OCI-LY7 (cell line): ENCODE measurements around the gene GLDN. TPM values are rescaled to one million over a fixed set of nuclear protein-coding genes. Genes with fewer than 3 reads are reported as not detected.

ENCODE experiments used
- BruUV-seq: library from RNA; stranded (reverse); fragments of 400-500 nt; replicated peaks from 2 replicates; lab custom pipeline; 2021; lab: Mats Ljungman, UMichigan
- CTCF ChIA-PET: fragments of 300-600 bp; sonication (Branson Sonifier 250); formaldehyde crosslinking; loops from one replicate; lab custom pipeline; 2022; ENCODE audit warnings: antibody characterized with exemption; ENCODE audit not compliant: unreplicated experiment; lab: Charles Lee
- POLR2A ChIA-PET: fragments of 300-600 bp; sonication (Branson Sonifier 250); formaldehyde crosslinking; loops from one replicate; lab custom pipeline; 2022; ENCODE audit warnings: antibody characterized with exemption; lab: Charles Lee
- DNase-seq: peaks from one replicate; pipeline ENCODE4 v3.0.0-alpha.2; 2015; ENCODE audit warnings: low spot score
- H2AFZ ChIP-seq: fragments of 200-600 bp; sonication (generic), shearing (Covaris generic); 2 replicates; pipeline ENCODE4 v1.6.1; 2014; ENCODE audit warnings: mild to moderate bottlenecking, antibody characterized with exemption, low read length, moderate library complexity
- H3K27ac ChIP-seq: fragments of 200-600 bp; sonication (generic); 2 replicates; pipeline ENCODE4 v1.5.1; 2014; ENCODE audit warnings: mixed run types, low read depth, mild to moderate bottlenecking, moderate library complexity, low read length, inconsistent platforms; ENCODE audit not compliant: poor library complexity, severe bottlenecking
- H3K36me3 ChIP-seq: fragments of 200-600 bp; sonication (generic); 2 replicates; pipeline ENCODE4 v1.6.1; 2014; ENCODE audit warnings: mild to moderate bottlenecking, antibody characterized with exemption, low read length, moderate library complexity, mixed read lengths; ENCODE audit not compliant: insufficient read depth
- H3K4me1 ChIP-seq: fragments of 200-600 bp; sonication (generic); 2 replicates; pipeline ENCODE4 v1.5.1; 2014; ENCODE audit warnings: mild to moderate bottlenecking, low read length; ENCODE audit not compliant: insufficient read depth, poor library complexity, severe bottlenecking
- H3K4me2 ChIP-seq: fragments of 200-600 bp; sonication (generic); 2 replicates; pipeline ENCODE4 v1.6.1; 2014; ENCODE audit warnings: mild to moderate bottlenecking, low read length
- H3K4me3 ChIP-seq: fragments of 200-600 bp; sonication (generic); 2 replicates; pipeline ENCODE4 v1.5.1; 2014; ENCODE audit warnings: mild to moderate bottlenecking, low read depth, low read length; ENCODE audit not compliant: poor library complexity, severe bottlenecking
- H3K79me2 ChIP-seq: fragments of 200-600 bp; sonication (generic); 2 replicates; pipeline ENCODE4 v1.6.1; 2016; ENCODE audit warnings: low read depth, mild to moderate bottlenecking, low read length, moderate library complexity, mixed read lengths; ENCODE audit not compliant: insufficient read depth
- H3K9me2 ChIP-seq: fragments of 200-600 bp; sonication (generic); 2 replicates; pipeline ENCODE4 v1.6.1; 2016; ENCODE audit warnings: mild to moderate bottlenecking, low read length, mixed read lengths; ENCODE audit not compliant: insufficient read depth
- H3K9me3 ChIP-seq: fragments of 200-600 bp; sonication (generic); 2 replicates; pipeline ENCODE4 v1.6.1; 2014; ENCODE audit warnings: mild to moderate bottlenecking, mixed run types, low read length, mixed read lengths
- H4K20me1 ChIP-seq: fragments of 200-600 bp; sonication (generic); 2 replicates; pipeline ENCODE4 v1.6.1; 2014; ENCODE audit warnings: mild to moderate bottlenecking, antibody characterized with exemption, low read length, moderate library complexity, mixed read lengths; ENCODE audit not compliant: insufficient read depth
- CTCF ChIP-seq: fragments of 200-600 bp; sonication (generic); conservative IDR thresholded peaks from 2 replicates; pipeline ENCODE4 v1.5.1; 2014; ENCODE audit warnings: mild to moderate bottlenecking, antibody characterized with exemption, low read length, moderate library complexity, mixed read lengths
- EZH2phosphoT487 ChIP-seq: fragments of 200-600 bp; sonication (generic); IDR thresholded peaks from 2 replicates; pipeline ENCODE4 v1.6.1; 2018; ENCODE audit warnings: low read depth, borderline replicate concordance, mild to moderate bottlenecking, mixed run types, antibody characterized with exemption, low read length, moderate library complexity, mixed read lengths
- intact Hi-C: fragments of 100-400 bp; cut with micrococcal nuclease; formaldehyde crosslinking; loops from one replicate; pipeline ENCODE4 v1.10.0; 2022; ENCODE audit not compliant: unreplicated experiment
- total RNA-seq, 2 experiments: library from RNA; depleted of rRNA in 1 of 2; stranded (reverse); fragments of >200 nt in 1 of 2; shearing (Covaris generic) in 1 of 2; gene quantifications; 2 replicates each; pipeline ENCODE4 v1.2.3, GENCODE V29; 2014 to 2022

Gene GLDN
- total RNA-seq, 2 experiments from 2014 or later = not detected

- H3K4me1 ChIP-seq = no peaks in the 10 kb centered on the region
- no peaks in the 10 kb centered on the region for H3K79me2 ChIP-seq
- no peaks in the 10 kb centered on the region for H3K9me2 ChIP-seq
- ChIA-PET POLR2A (no interaction called here), CTCF (no interaction called here)
- BruUV-seq = no TSS peak
- H4K20me1 ChIP-seq = no peaks in the 10 kb centered on the region
- no peak overlapping the region for H3K4me2 ChIP-seq
- DNase-seq = no peak
- intact Hi-C loops = no loop called here
- no peaks in the 10 kb centered on the region for H3K9me3 ChIP-seq
- TF ChIP-seq EZH2phosphoT487 = no peak
- TF ChIP-seq CTCF = no peak
- H3K36me3 ChIP-seq = no peaks in the 10 kb centered on the region
- H2AFZ ChIP-seq = no peak overlapping the region
- H3K4me3 ChIP-seq = no peak overlapping the region
- no peak overlapping the region for H3K27ac ChIP-seq
These were observed 25.7 kb upstream of the GLDN start for GRCh38 chr15:51315726-51316125.

- intact Hi-C loops = no loop called here
- Histone ChIP-seq H3K9me2 (no peaks in the 10 kb centered on the region), H3K9me3 (no peaks in the 10 kb centered on the region), H2AFZ (no peak overlapping the region), H4K20me1 (no peaks in the 10 kb centered on the region), H3K79me2 (no peaks in the 10 kb centered on the region), H3K36me3 (no peaks in the 10 kb centered on the region), H3K4me2 (no peak overlapping the region), H3K4me1 (no peaks in the 10 kb centered on the region), H3K4me3 (no peak overlapping the region), H3K27ac (no peak overlapping the region)
- BruUV-seq = no TSS peak
- CTCF ChIA-PET = no interaction called here
- POLR2A ChIA-PET = no interaction called here
- no peak for DNase-seq
- TF ChIP-seq EZH2phosphoT487 (no peak), CTCF (no peak)
These were observed 24.8 kb upstream of the GLDN start for GRCh38 chr15:51316636-51317035.

- intact Hi-C loops = no loop called here
- H3K9me2 ChIP-seq = no peaks in the 10 kb centered on the region
- no peak overlapping the region for H3K4me3 ChIP-seq
- H3K79me2 ChIP-seq = no peaks in the 10 kb centered on the region
- no peak overlapping the region for H3K27ac ChIP-seq
- no peaks in the 10 kb centered on the region for H3K4me1 ChIP-seq
- no peaks in the 10 kb centered on the region for H4K20me1 ChIP-seq
- ChIA-PET CTCF (no interaction called here), POLR2A (interaction anchor here (0.6 kb wide), 1 partner anchor 1345 kb away, joined by 6 read pairs; no protein-coding TSS in a partner anchor)
- H3K9me3 ChIP-seq = no peaks in the 10 kb centered on the region
- no peaks in the 10 kb centered on the region for H3K36me3 ChIP-seq
- no peak overlapping the region for H2AFZ ChIP-seq
- TF ChIP-seq EZH2phosphoT487 (no peak), CTCF (no peak)
- BruUV-seq = no TSS peak
- H3K4me2 ChIP-seq = no peak overlapping the region
- no peak for DNase-seq
These were observed 22.9 kb upstream of the GLDN start for GRCh38 chr15:51318382-51319150.
